GM18861 (cell line): ENCODE data around the gene NSG1.
"Not testable (repeated sequence)": the region's sequence is repeated elsewhere in the genome, so short reads cannot be mapped to it uniquely, and the experiment has no call there.

Experiments
- ATAC-seq: cut with Tn5 transposase; IDR thresholded peaks from one replicate; pipeline ENCODE4 v1.9.1; 2021; ENCODE audit not compliant: unreplicated experiment

Gene NSG1

GRCh38 chr4:4465238-4465637 is 78.3 kb downstream of the NSG1 start:
- not testable (repeated sequence) for ATAC-seq
